Esophagus squamous epithelium (tissue), 4 donors: Measurements from ENCODE around the gene AKIP1.

Experiments used
- CTCF ChIP-seq, 6 experiments: fragments of 450-650 bp in 4 of 6; fragments of 200-600 bp in 2 of 6; sonication (generic) in 2 of 6; IDR thresholded peaks; one replicate each; pipeline ENCODE4 v1.5.1; 2016 to 2019; ENCODE audit warnings: antibody characterized with exemption in 6 of 6, mild to moderate bottlenecking in 4 of 6, moderate library complexity in 4 of 6
- POLR2A ChIP-seq, 4 donors: fragments of 450-650 bp; IDR thresholded peaks; one replicate each; pipeline ENCODE4 v1.6.1; 2017; ENCODE audit warnings: antibody characterized with exemption in 4 of 4, mild to moderate bottlenecking in 4 of 4, moderate library complexity in 3 of 4

- TF ChIP-seq CTCF (IDR thresholded peaks at IDR 0.05) (no peak), POLR2A (IDR thresholded peaks at IDR 0.05) (no peak)
These were observed 23.9 kb downstream of the AKIP1 start for GRCh38 chr11:8934742-8935488.
